H9 (cell line): ENCODE results near the gene CDC14A. TPM values are rescaled to one million over a fixed set of nuclear protein-coding genes. Genes with fewer than 3 reads are reported as not detected.

Experiments used
- DNase-seq: peaks from one replicate; pipeline ENCODE4 v3.0.0-alpha.2; 2017
- H2AFZ ChIP-seq: one replicate; pipeline ENCODE4 v1.6.1; 2013; ENCODE audit warnings: mild to moderate bottlenecking, low read length, control low read depth, moderate library complexity
- H2AK5ac ChIP-seq: 2 replicates; pipeline ENCODE4 v1.6.1; 2013; ENCODE audit warnings: low read length, control low read depth, mixed read lengths; ENCODE audit not compliant: insufficient read length
- H2BK120ac ChIP-seq: one replicate; pipeline ENCODE4 v1.6.1; 2013; ENCODE audit warnings: low read depth, mild to moderate bottlenecking, low read length, control low read depth, inconsistent platforms; ENCODE audit not compliant: poor library complexity, severe bottlenecking
- H2BK12ac ChIP-seq: 2 replicates; pipeline ENCODE4 v1.6.1; 2013; ENCODE audit warnings: low read length, control low read depth, mixed read lengths, low read depth; ENCODE audit not compliant: insufficient read length
- H2BK15ac ChIP-seq: 2 replicates; pipeline ENCODE4 v1.6.1; 2013; ENCODE audit warnings: low read depth, low read length, control low read depth
- H2BK20ac ChIP-seq: one replicate; pipeline ENCODE4 v1.6.1; 2013; ENCODE audit warnings: low read depth, mild to moderate bottlenecking, low read length, control low read depth, inconsistent platforms; ENCODE audit not compliant: poor library complexity, severe bottlenecking
- H2BK5ac ChIP-seq: 2 replicates; pipeline ENCODE4 v1.6.1; 2013; ENCODE audit warnings: low read length, control low read depth, mixed read lengths; ENCODE audit not compliant: insufficient read length
- H3K14ac ChIP-seq: 2 replicates; pipeline ENCODE4 v1.6.1; 2013; ENCODE audit warnings: low read length, control low read depth; ENCODE audit not compliant: insufficient read depth
- H3K18ac ChIP-seq: 2 replicates; pipeline ENCODE4 v1.6.1; 2013; ENCODE audit warnings: low read depth, mild to moderate bottlenecking, mixed read lengths, low read length, control low read depth; ENCODE audit not compliant: insufficient read length
- H3K23ac ChIP-seq: 2 replicates; pipeline ENCODE4 v1.6.1; 2013; ENCODE audit warnings: low read length, control low read depth, mixed read lengths, low read depth; ENCODE audit not compliant: insufficient read length
- H3K23me2 ChIP-seq: 2 replicates; pipeline ENCODE4 v1.6.1; 2013; ENCODE audit warnings: low read depth, mild to moderate bottlenecking, mixed read lengths, low read length, control low read depth; ENCODE audit not compliant: insufficient read length, poor library complexity, severe bottlenecking
- H3K27ac ChIP-seq: 2 replicates; pipeline ENCODE4 v1.5.1; 2013; ENCODE audit warnings: low read length, control low read depth, mixed read lengths, low read depth; ENCODE audit not compliant: insufficient read length
- H3K27me3 ChIP-seq: 2 replicates; pipeline ENCODE4 v1.6.1; 2013; ENCODE audit warnings: low read length, control low read depth, inconsistent platforms; ENCODE audit not compliant: insufficient read depth
- H3K4ac ChIP-seq: 2 replicates; pipeline ENCODE4 v1.6.1; 2013; ENCODE audit warnings: low read depth, mild to moderate bottlenecking, control low read depth, inconsistent platforms, low read length, moderate library complexity
- H3K4me1 ChIP-seq: 2 replicates; pipeline ENCODE4 v1.6.1; 2013; ENCODE audit warnings: low read length, control low read depth, inconsistent platforms; ENCODE audit not compliant: insufficient read depth
- H3K4me2 ChIP-seq: 2 replicates; pipeline ENCODE4 v1.6.1; 2013; ENCODE audit warnings: low read length, control low read depth, mixed read lengths; ENCODE audit not compliant: insufficient read length, insufficient read depth
- H3K56ac ChIP-seq: 2 replicates; pipeline ENCODE4 v1.6.1; 2013; ENCODE audit warnings: low read depth, mild to moderate bottlenecking, mixed read lengths, low read length, control low read depth; ENCODE audit not compliant: insufficient read length
- H3K79me1 ChIP-seq: 2 replicates; pipeline ENCODE4 v1.6.1; 2013; ENCODE audit warnings: low read depth, mild to moderate bottlenecking, moderate library complexity, low read length, control low read depth, inconsistent platforms; ENCODE audit not compliant: insufficient read depth, poor library complexity, severe bottlenecking
- H3K79me2 ChIP-seq: 2 replicates; pipeline ENCODE4 v1.6.1; 2013; ENCODE audit warnings: low read length, control low read depth, inconsistent platforms; ENCODE audit not compliant: insufficient read depth
- H3K9ac ChIP-seq: 2 replicates; pipeline ENCODE4 v1.6.1; 2013; ENCODE audit warnings: low read length, control low read depth, mixed read lengths; ENCODE audit not compliant: insufficient read length; ENCODE audit errors: extremely low read depth
- H3K9me3 ChIP-seq: one replicate; pipeline ENCODE4 v1.6.1; 2013; ENCODE audit warnings: low read depth, low read length, inconsistent platforms; ENCODE audit not compliant: control insufficient read depth
- H3T11ph ChIP-seq: one replicate; pipeline ENCODE4 v1.6.1; 2013; ENCODE audit warnings: mild to moderate bottlenecking, low read length, control low read depth, inconsistent platforms
- H4K20me1 ChIP-seq: one replicate; pipeline ENCODE4 v1.6.1; 2013; ENCODE audit not compliant: control insufficient read depth, insufficient read length, insufficient read depth
- H4K5ac ChIP-seq: 2 replicates; pipeline ENCODE4 v1.6.1; 2013; ENCODE audit warnings: low read depth, mild to moderate bottlenecking, mixed read lengths, low read length, control low read depth; ENCODE audit not compliant: insufficient read length
- H4K8ac ChIP-seq: replicated peaks from 2 replicates; pipeline ENCODE4 v1.6.1; 2013; ENCODE audit warnings: low read length, control low read depth, mixed read lengths, low read depth; ENCODE audit not compliant: insufficient read length
- H4K91ac ChIP-seq: 2 replicates; pipeline ENCODE4 v1.6.1; 2013; ENCODE audit warnings: low read depth, mild to moderate bottlenecking, moderate library complexity, mixed read lengths, low read length, control low read depth; ENCODE audit not compliant: insufficient read length
- H3K27ac Mint-ChIP-seq, 3 experiments: 2 replicates in 2 of 3; 3 replicates in 1 of 3; pipeline ENCODE4 v1.8.0; 2020 to 2021; ENCODE audit warnings: mixed read lengths in 3 of 3, mild to moderate bottlenecking in 1 of 3, moderate library complexity in 1 of 3
- H3K27me3 Mint-ChIP-seq: 2 replicates; pipeline ENCODE4 v1.8.0; 2021; ENCODE audit warnings: low read depth, mild to moderate bottlenecking, moderate library complexity, mixed read lengths
- H3K36me3 Mint-ChIP-seq, 3 experiments: 2 replicates in 2 of 3; 3 replicates in 1 of 3; pipeline ENCODE4 v1.8.0; 2020 to 2021; ENCODE audit warnings: low read depth in 3 of 3, mixed read lengths in 3 of 3; ENCODE audit not compliant: insufficient read depth in 1 of 3
- H3K4me1 Mint-ChIP-seq, 2 experiments: 2 replicates each; pipeline ENCODE4 v1.8.0; 2020; ENCODE audit warnings: mixed read lengths in 2 of 2
- H3K4me3 Mint-ChIP-seq, 2 experiments: 2 replicates in 1 of 2; 3 replicates in 1 of 2; pipeline ENCODE4 v1.8.0; 2020 to 2021; ENCODE audit warnings: mild to moderate bottlenecking in 2 of 2, mixed read lengths in 2 of 2, moderate library complexity in 1 of 2
- H3K9me3 Mint-ChIP-seq, 2 experiments: 2 replicates in 1 of 2; 3 replicates in 1 of 2; pipeline ENCODE4 v1.8.0; 2020; ENCODE audit warnings: mild to moderate bottlenecking in 2 of 2, mixed read lengths in 2 of 2, moderate library complexity in 1 of 2
- CTCF ChIP-seq: fragments of 200-600 bp; sonication (generic); conservative IDR thresholded peaks from 3 replicates; pipeline ENCODE4 v1.8.0; 2021; ENCODE audit warnings: antibody characterized with exemption, mild to moderate bottlenecking
- total RNA-seq: library from RNA; stranded (reverse); gene quantifications from 2 replicates; pipeline ENCODE4 v1.2.1, GENCODE V29; 2021

The CDC14A gene
- total RNA-seq, 1 experiment from 2014 or later = 8.9 TPM

- no peak overlapping the region for H3K23ac ChIP-seq
- no peak overlapping the region for H3K4ac ChIP-seq
- no peak overlapping the region for H4K91ac ChIP-seq
- H2AK5ac ChIP-seq = no peak overlapping the region
- no peak for TF ChIP-seq CTCF
- no peak overlapping the region for H4K5ac ChIP-seq
- no peak overlapping the region; a peak in 2 of 7 replicates for H3K27ac Mint-ChIP-seq
- peaks cover 3 to 7% of the 10 kb centered on the region in 2 experiments for H3K4me1 Mint-ChIP-seq
- no peaks in the 10 kb centered on the region for H3K4me1 ChIP-seq
- no peak overlapping the region for H2BK5ac ChIP-seq
- no peak overlapping the region for H3K4me3 Mint-ChIP-seq
- no peak for DNase-seq
- H3K4me2 ChIP-seq = no peak overlapping the region
- H2BK15ac ChIP-seq = no peak overlapping the region
- no peaks in the 10 kb centered on the region for H3K27me3 ChIP-seq
- no peaks in the 10 kb centered on the region for H3K79me1 ChIP-seq
- H3K9me3 Mint-ChIP-seq = no peaks in the 10 kb centered on the region
- no peaks in the 10 kb centered on the region for H4K20me1 ChIP-seq
- no peak overlapping the region for H3K14ac ChIP-seq
- H4K8ac ChIP-seq = no peak overlapping the region
- H3T11ph ChIP-seq = no peak overlapping the region
- H2BK120ac ChIP-seq = no peak overlapping the region
- no peak overlapping the region for H3K9ac ChIP-seq
- no peak overlapping the region for H2BK12ac ChIP-seq
- H3K18ac ChIP-seq = no peak overlapping the region
- H3K56ac ChIP-seq = no peak overlapping the region
- H3K23me2 ChIP-seq = no peaks in the 10 kb centered on the region
- H3K27ac ChIP-seq = no peak overlapping the region
- no peaks in the 10 kb centered on the region for H3K36me3 Mint-ChIP-seq
- no peak overlapping the region for H2AFZ ChIP-seq
- H3K9me3 ChIP-seq = no peaks in the 10 kb centered on the region
- no peaks in the 10 kb centered on the region for H3K27me3 Mint-ChIP-seq
- no peaks in the 10 kb centered on the region for H3K79me2 ChIP-seq
- H2BK20ac ChIP-seq = no peak overlapping the region
Measured at GRCh38 chr1:100474834-100475233, 122.5 kb downstream of the CDC14A start.
